Transverse colon (tissue), 4 donors: Measurements from ENCODE around the gene TDRD3. TPM values are rescaled to one million over a fixed set of nuclear protein-coding genes. Genes with fewer than 3 reads are reported as not detected.

ENCODE experiments used
- DNase-seq: peaks from one replicate; pipeline ENCODE4 v3.0.0-alpha.2; 2019
- H3K27ac ChIP-seq, 4 donors: fragments of 200-600 bp; sonication (generic); 2 replicates each; pipeline ENCODE4 v1.5.1; 2016 to 2018; ENCODE audit warnings: inconsistent platforms in 4 of 4
- H3K27me3 ChIP-seq: fragments of 200-600 bp; sonication (generic); 2 replicates; pipeline ENCODE4 v1.5.1; 2017; ENCODE audit warnings: inconsistent platforms
- H3K36me3 ChIP-seq, 4 donors: fragments of 200-600 bp; sonication (generic); 2 replicates each; pipeline ENCODE4 v1.5.1; 2017 to 2019; ENCODE audit warnings: inconsistent platforms in 4 of 4
- H3K4me1 ChIP-seq, 4 donors: fragments of 200-600 bp; sonication (generic); 2 replicates each; pipeline ENCODE4 v1.5.1; 2017 to 2020; ENCODE audit warnings: inconsistent platforms in 4 of 4
- H3K4me3 ChIP-seq, 4 donors: fragments of 200-600 bp; sonication (generic); 1 replicate in 1 of 4; 2 replicates in 3 of 4; pipeline versions ENCODE4 v1.5.1 to v1.6.1; 2017 to 2019; ENCODE audit warnings: inconsistent platforms in 4 of 4
- H3K9me3 ChIP-seq, 2 donors: fragments of 200-600 bp; sonication (generic); 2 replicates each; pipeline ENCODE4 v1.5.1; 2017 to 2019; ENCODE audit warnings: inconsistent platforms in 2 of 2
- EP300 ChIP-seq: sonication (generic); formaldehyde crosslinking; IDR thresholded peaks from one replicate; pipeline ENCODE4 v1.6.1; 2017; ENCODE audit warnings: antibody characterized with exemption, low read depth
- POLR2A ChIP-seq: fragments of 450-650 bp; IDR thresholded peaks from one replicate; pipeline ENCODE4 v1.6.1; 2016; ENCODE audit warnings: antibody characterized with exemption, mild to moderate bottlenecking, moderate library complexity
- POLR2AphosphoS5 ChIP-seq, 3 donors: sonication (generic); formaldehyde crosslinking; IDR thresholded peaks; one replicate each; pipeline ENCODE4 v1.6.1; 2016; ENCODE audit warnings: antibody characterized with exemption in 3 of 3
- WGBS, 2 donors: methylation state at CpG; one replicate each; pipeline ENCODE4 v1.1.5; 2018; ENCODE audit warnings: low coverage in 1 of 2; 5-methylcytosine and 5-hydroxymethylcytosine counted together
- in situ Hi-C, 4 donors: fragments of 200-750 bp; cut with MboI; loops; one replicate each; pipeline versions ENCODE4 v1.15.0 to v1.15.1; 2017; ENCODE audit warnings: low sequenced_read_pairs in 3 of 4, low pct_ligation_motif_present in 1 of 4, low pct_unique_long_range_greater_than_20kb in 1 of 4
- intact Hi-C: fragments of 100-400 bp; cut with DNase I; formaldehyde crosslinking; loops from one replicate; pipeline ENCODE4 v1.15.1; 2023; ENCODE audit warnings: low total_unique reads
- total RNA-seq, 4 donors: library from RNA; depleted of rRNA; stranded (reverse); fragments of >200 nt; gene quantifications; one replicate each; pipeline ENCODE4 v1.1.0, GENCODE V29; 2016
- TF ChIP-seq, protein P1 (sequence below), 5 experiments: fragments of 200-600 bp in 3 of 5; fragments of 450-650 bp in 2 of 5; sonication (generic) in 3 of 5; IDR thresholded peaks; 1 replicate in 2 of 5; 2 replicates in 3 of 5; pipeline ENCODE4 v1.5.1; 2016 to 2017; ENCODE audit warnings: antibody characterized with exemption in 5 of 5, inconsistent platforms in 3 of 5, mild to moderate bottlenecking in 2 of 5, moderate library complexity in 1 of 5

TDRD3 gene
- total RNA-seq, 4 donors from 2014 or later, result 20.9 to 73.4 (median 33.9) TPM

DNA sequence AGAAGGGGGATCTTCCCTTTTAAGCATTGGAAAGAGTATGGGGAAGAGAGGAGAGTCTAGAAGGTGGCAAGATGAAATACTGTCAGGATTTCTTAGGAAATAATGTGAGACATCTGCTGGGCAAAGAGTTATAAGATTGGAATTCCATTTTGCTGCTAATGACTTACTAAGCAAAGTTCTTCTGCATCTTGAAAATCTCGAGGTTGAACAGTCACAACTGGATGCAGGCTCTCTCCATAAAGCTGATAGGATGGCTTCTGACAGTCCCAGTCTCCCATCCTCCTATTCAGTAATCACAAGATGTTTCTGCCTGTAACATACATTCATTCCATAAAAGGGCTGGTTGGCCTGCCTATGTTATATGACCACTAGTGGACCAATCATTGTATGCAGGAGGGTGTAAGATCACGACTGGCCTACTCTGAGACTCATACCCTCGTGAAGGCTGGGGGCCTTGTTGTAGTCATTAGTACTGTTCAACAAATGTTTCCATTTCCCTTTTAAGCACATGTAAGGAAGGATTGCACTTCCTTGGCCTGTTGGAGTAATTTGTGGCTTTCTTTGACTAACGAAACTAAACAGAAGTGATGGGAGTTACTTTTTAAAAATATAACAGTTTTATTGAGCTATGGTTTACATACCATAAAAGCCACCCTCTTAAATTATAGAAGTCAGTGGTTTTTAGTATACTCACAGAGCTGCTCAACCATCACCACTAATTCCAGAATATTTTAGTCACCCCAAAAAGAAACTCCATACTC is 45.0 kb upstream of the TDRD3 start:
- no peak for DNase-seq
- H3K27me3 ChIP-seq, result no peaks in the 10 kb centered on the region

DNA sequence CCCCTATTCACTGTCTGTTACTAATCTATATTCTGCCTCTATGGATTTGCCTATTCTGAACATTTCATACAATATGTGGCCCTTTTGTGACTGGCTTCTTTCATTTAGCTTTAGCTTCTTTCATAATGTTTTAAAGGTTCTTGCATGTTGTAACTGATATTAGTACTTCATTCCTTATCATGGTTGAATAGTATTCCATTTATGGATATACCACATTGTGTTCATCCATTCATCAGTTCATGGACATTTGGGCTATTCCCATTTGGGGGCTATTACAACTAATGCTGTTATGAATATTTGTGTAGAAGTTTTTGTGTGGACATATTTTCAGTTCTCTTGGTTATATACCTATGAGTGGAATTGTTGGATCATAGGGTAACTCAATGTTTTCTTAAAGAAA is 44.4 kb upstream of the TDRD3 start:
- H3K27me3 ChIP-seq, result no peaks in the 10 kb centered on the region
- DNase-seq, result no peak
- H3K27ac ChIP-seq, result no peak overlapping the region
- no peak overlapping the region for H3K4me3 ChIP-seq
- no peaks in the 10 kb centered on the region for H3K36me3 ChIP-seq
- in situ Hi-C loops (no loop called here), intact Hi-C loops (no loop called here)
- H3K9me3 ChIP-seq, result peaks cover 0 to 5% of the 10 kb centered on the region in 2 donors
- no peaks in the 10 kb centered on the region for H3K4me1 ChIP-seq
- no peak for TF ChIP-seq POLR2AphosphoS5 (IDR thresholded peaks at IDR 0.05)
- TF ChIP-seq, protein P1, sequence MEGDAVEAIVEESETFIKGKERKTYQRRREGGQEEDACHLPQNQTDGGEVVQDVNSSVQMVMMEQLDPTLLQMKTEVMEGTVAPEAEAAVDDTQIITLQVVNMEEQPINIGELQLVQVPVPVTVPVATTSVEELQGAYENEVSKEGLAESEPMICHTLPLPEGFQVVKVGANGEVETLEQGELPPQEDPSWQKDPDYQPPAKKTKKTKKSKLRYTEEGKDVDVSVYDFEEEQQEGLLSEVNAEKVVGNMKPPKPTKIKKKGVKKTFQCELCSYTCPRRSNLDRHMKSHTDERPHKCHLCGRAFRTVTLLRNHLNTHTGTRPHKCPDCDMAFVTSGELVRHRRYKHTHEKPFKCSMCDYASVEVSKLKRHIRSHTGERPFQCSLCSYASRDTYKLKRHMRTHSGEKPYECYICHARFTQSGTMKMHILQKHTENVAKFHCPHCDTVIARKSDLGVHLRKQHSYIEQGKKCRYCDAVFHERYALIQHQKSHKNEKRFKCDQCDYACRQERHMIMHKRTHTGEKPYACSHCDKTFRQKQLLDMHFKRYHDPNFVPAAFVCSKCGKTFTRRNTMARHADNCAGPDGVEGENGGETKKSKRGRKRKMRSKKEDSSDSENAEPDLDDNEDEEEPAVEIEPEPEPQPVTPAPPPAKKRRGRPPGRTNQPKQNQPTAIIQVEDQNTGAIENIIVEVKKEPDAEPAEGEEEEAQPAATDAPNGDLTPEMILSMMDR (IDR thresholded peaks at IDR 0.05), result no peak

More for the DNA sequence above, 45.0 kb upstream of the TDRD3 start:
- Histone ChIP-seq H3K4me3 (no peak overlapping the region), H3K27ac (no peak overlapping the region), H3K4me1 (no peaks in the 10 kb centered on the region), H3K36me3 (no peaks in the 10 kb centered on the region), H3K9me3 (peaks cover 0 to 5% of the 10 kb centered on the region in 2 donors)
- WGBS, 2 donors, result 51 to 53% methylated on average over 4 of the region's 4 CpGs
- intact Hi-C loops (no loop called here), in situ Hi-C loops (no loop called here)
- TF ChIP-seq POLR2AphosphoS5 (IDR thresholded peaks at IDR 0.05) (no peak), POLR2A (no peak), EP300 (no peak)
- TF ChIP-seq, protein P1 (IDR thresholded peaks at IDR 0.05), result no peak

DNA sequence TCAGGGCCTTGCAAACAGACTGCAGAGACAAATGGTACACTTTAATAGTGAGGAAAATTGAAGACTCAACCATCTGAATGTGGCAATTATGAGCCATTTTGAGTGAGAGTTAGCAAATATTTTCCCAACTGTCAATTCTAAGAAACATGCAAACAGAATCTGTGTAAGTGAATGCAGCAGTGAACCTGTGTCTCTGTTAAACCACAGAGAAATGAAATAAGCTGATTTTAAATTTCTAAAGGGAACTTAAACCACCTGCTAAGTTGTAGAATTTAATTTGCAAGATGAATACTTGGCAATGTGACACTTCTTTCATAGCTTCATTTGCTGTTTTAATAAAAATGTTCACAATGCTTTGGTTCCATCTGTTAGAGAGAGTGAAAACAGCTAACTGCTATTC is 42.0 kb upstream of the TDRD3 start:
- in situ Hi-C loops, result no loop called here
- Histone ChIP-seq H3K36me3 (no peaks in the 10 kb centered on the region), H3K9me3 (peaks cover 0 to 5% of the 10 kb centered on the region in 2 donors), H3K27me3 (no peaks in the 10 kb centered on the region), H3K4me1 (no peaks in the 10 kb centered on the region), H3K27ac (no peak overlapping the region), H3K4me3 (no peak overlapping the region)
- intact Hi-C loops, result no loop called here
- TF ChIP-seq EP300, result no peak
- TF ChIP-seq POLR2A, result no peak
- no peak for TF ChIP-seq POLR2AphosphoS5 (IDR thresholded peaks at IDR 0.05)
- TF ChIP-seq, protein P1 (IDR thresholded peaks at IDR 0.05), result no peak
- DNase-seq, result no peak

DNA sequence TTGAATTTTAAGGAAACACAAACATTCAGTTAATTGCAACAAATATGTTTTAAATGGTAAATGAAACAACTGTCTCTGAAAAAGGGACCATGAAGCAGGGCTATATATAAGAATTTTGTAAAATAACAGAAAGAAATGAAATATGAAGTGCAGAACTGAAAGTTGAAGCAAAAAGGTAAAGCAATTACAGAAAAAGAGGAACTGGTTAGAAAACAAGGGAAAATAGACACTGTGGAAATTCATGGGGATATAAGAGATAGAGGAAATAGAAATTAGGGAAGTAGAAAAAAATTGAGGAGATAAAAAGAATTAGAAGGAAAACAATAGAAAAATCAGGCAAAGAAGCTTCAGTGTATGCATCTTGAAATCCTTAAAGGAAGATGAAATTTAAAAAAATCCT is 40.0 kb upstream of the TDRD3 start:
- TF ChIP-seq, protein P1 (IDR thresholded peaks at IDR 0.05), result no peak
- TF ChIP-seq POLR2A (no peak), POLR2AphosphoS5 (IDR thresholded peaks at IDR 0.05) (no peak), EP300 (no peak)
- no peak for DNase-seq
- intact Hi-C loops (no loop called here), in situ Hi-C loops (no loop called here)
- H3K27me3 ChIP-seq, result no peaks in the 10 kb centered on the region
- peaks cover 0 to 5% of the 10 kb centered on the region in 2 donors for H3K9me3 ChIP-seq
- H3K4me3 ChIP-seq, result no peak overlapping the region
- no peaks in the 10 kb centered on the region for H3K36me3 ChIP-seq
- no peaks in the 10 kb centered on the region for H3K4me1 ChIP-seq
- no peak overlapping the region for H3K27ac ChIP-seq
